Peyer's patch (tissue), 4 donors: ENCODE results near the gene KSR2. TPM values are rescaled to one million over a fixed set of nuclear protein-coding genes. Genes with fewer than 3 reads are reported as not detected.

Experiments
- DNase-seq, 3 donors: peaks; one replicate each; pipeline ENCODE4 v3.0.0-alpha.2; 2017 to 2019
- H3K27ac ChIP-seq, 4 donors: fragments of 200-600 bp; sonication (generic); one replicate each; pipeline ENCODE4 v1.5.1; 2016 to 2019
- H3K27me3 ChIP-seq, 2 donors: fragments of 200-600 bp; sonication (generic); one replicate each; pipeline ENCODE4 v1.5.1; 2019
- H3K36me3 ChIP-seq, 3 donors: fragments of 200-600 bp; sonication (generic); one replicate each; pipeline ENCODE4 v1.5.1; 2016 to 2019
- H3K4me1 ChIP-seq, 4 donors: fragments of 200-600 bp; sonication (generic); one replicate each; pipeline ENCODE4 v1.5.1; 2016 to 2019
- H3K4me3 ChIP-seq, 4 donors: fragments of 200-600 bp; sonication (generic); 1 replicate in 3 of 4; 2 replicates in 1 of 4; pipeline ENCODE4 v1.5.1; 2016 to 2019; ENCODE audit warnings: mild to moderate bottlenecking in 1 of 4
- H3K9me3 ChIP-seq, 4 donors: fragments of 200-600 bp; sonication (generic); one replicate each; pipeline ENCODE4 v1.5.1; 2016 to 2019; ENCODE audit warnings: mild to moderate bottlenecking in 1 of 4
- CTCF ChIP-seq, 6 experiments: fragments of 450-650 bp in 4 of 6; fragments of 200-600 bp in 2 of 6; sonication (generic) in 1 of 6; IDR thresholded peaks; one replicate each; pipeline ENCODE4 v1.5.1; 2017 to 2019; ENCODE audit warnings: antibody characterized with exemption in 6 of 6, mild to moderate bottlenecking in 3 of 6, moderate library complexity in 1 of 6
- POLR2A ChIP-seq, 2 donors: fragments of 450-650 bp; IDR thresholded peaks; one replicate each; pipeline ENCODE4 v1.5.1; 2017; ENCODE audit warnings: antibody characterized with exemption in 2 of 2, mild to moderate bottlenecking in 2 of 2, moderate library complexity in 2 of 2
- total RNA-seq, 4 donors: library from RNA; depleted of rRNA; stranded (reverse); fragments of >200 nt; gene quantifications; one replicate each; pipeline ENCODE4 v1.1.0, GENCODE V29; 2016

KSR2 gene
- total RNA-seq, 4 donors from 2014 or later: 0.27 to 0.53 (median 0.28) TPM; not detected in 1

GRCh38 chr12:117836999-117837736 is 131.6 kb downstream of the KSR2 start:
- no peaks in the 10 kb centered on the region for H3K27me3 ChIP-seq

GRCh38 chr12:117836476-117836875 is 132.3 kb downstream of the KSR2 start:
- no peak overlapping the region for H3K4me3 ChIP-seq
- no peaks in the 10 kb centered on the region for H3K9me3 ChIP-seq
- no peaks in the 10 kb centered on the region for H3K4me1 ChIP-seq
- no peaks in the 10 kb centered on the region for H3K36me3 ChIP-seq
- DNase-seq: no peak
- TF ChIP-seq POLR2A (IDR thresholded peaks at IDR 0.05): no peak
- TF ChIP-seq CTCF (IDR thresholded peaks at IDR 0.05): no peak
- no peak overlapping the region for H3K27ac ChIP-seq
- H3K27me3 ChIP-seq: no peaks in the 10 kb centered on the region

More at GRCh38 chr12:117836999-117837736, 131.6 kb downstream of the KSR2 start:
- Histone ChIP-seq H3K4me1 (no peaks in the 10 kb centered on the region), H3K9me3 (no peaks in the 10 kb centered on the region), H3K36me3 (no peaks in the 10 kb centered on the region), H3K27ac (no peak overlapping the region), H3K4me3 (no peak overlapping the region)
- peak; percentile 42 to 93 (median 87) for TF ChIP-seq CTCF (IDR thresholded peaks at IDR 0.05)
- no peak for TF ChIP-seq POLR2A (IDR thresholded peaks at IDR 0.05)
- peak; percentile 44 to 88 (median 86) for DNase-seq

GRCh38 chr12:117835156-117835555 is 133.6 kb downstream of the KSR2 start:
- Histone ChIP-seq H3K36me3 (no peaks in the 10 kb centered on the region), H3K27me3 (no peaks in the 10 kb centered on the region)
- no peak for DNase-seq

GRCh38 chr12:117832459-117833457 is 136.0 kb downstream of the KSR2 start:
- no peak for DNase-seq
- Histone ChIP-seq H3K36me3 (no peaks in the 10 kb centered on the region), H3K4me1 (no peaks in the 10 kb centered on the region), H3K27me3 (no peaks in the 10 kb centered on the region), H3K4me3 (no peak overlapping the region), H3K27ac (no peak overlapping the region), H3K9me3 (peaks cover 0 to 8% (median 4%) of the 10 kb centered on the region in 4 donors)
- no peak for TF ChIP-seq POLR2A (IDR thresholded peaks at IDR 0.05)
- no peak for TF ChIP-seq CTCF (IDR thresholded peaks at IDR 0.05)

More at GRCh38 chr12:117835156-117835555, 133.6 kb downstream of the KSR2 start:
- H3K27ac ChIP-seq: no peak overlapping the region
- no peaks in the 10 kb centered on the region for H3K4me1 ChIP-seq
- no peak overlapping the region for H3K4me3 ChIP-seq
- no peaks in the 10 kb centered on the region for H3K9me3 ChIP-seq
- no peak for TF ChIP-seq POLR2A (IDR thresholded peaks at IDR 0.05)
- TF ChIP-seq CTCF (IDR thresholded peaks at IDR 0.05): no peak

- no peaks in the 10 kb centered on the region for H3K27me3 ChIP-seq
- no peak overlapping the region for H3K27ac ChIP-seq
- TF ChIP-seq POLR2A (IDR thresholded peaks at IDR 0.05) (no peak), CTCF (IDR thresholded peaks at IDR 0.05) (no peak)
- no peak overlapping the region for H3K4me3 ChIP-seq
- peaks cover 0 to 8% (median 4%) of the 10 kb centered on the region in 4 donors for H3K9me3 ChIP-seq
- no peaks in the 10 kb centered on the region for H3K4me1 ChIP-seq
- H3K36me3 ChIP-seq: no peaks in the 10 kb centered on the region
- DNase-seq: no peak
Observed at GRCh38 chr12:117830471-117830870, 138.3 kb downstream of the KSR2 start.
